NCI-H2107 (cell line): ENCODE data around the gene EPN2.

ENCODE experiments used
- DNase-seq: peaks from one replicate; lab custom pipeline; 2025; lab: John Stamatoyannopoulos, UW

EPN2 gene

GRCh38 chr17:19311421-19312215, 74.5 kb downstream of the EPN2 start:
- DNase-seq = no peak

DNA sequence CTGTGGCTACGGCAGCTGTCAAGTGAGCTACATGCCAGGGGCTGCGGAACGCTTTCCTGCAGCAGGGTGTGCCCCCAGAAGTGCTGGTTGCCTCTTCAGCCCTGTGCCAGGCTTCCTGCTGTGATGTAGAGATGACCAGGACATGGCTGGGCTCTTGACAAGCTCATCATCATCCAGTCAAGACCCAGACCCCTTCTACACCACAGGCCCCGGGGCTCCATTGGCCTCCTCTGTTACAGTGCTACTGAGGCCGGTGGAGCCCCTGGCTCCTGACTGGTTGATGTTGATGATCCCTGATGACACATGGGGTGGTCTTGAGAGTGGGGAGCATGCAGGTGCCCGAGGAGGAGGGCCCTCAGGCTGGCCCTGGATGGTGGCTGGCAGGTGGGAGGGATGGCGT, 75.2 kb downstream of the EPN2 start:
- no peak for DNase-seq

DNA sequence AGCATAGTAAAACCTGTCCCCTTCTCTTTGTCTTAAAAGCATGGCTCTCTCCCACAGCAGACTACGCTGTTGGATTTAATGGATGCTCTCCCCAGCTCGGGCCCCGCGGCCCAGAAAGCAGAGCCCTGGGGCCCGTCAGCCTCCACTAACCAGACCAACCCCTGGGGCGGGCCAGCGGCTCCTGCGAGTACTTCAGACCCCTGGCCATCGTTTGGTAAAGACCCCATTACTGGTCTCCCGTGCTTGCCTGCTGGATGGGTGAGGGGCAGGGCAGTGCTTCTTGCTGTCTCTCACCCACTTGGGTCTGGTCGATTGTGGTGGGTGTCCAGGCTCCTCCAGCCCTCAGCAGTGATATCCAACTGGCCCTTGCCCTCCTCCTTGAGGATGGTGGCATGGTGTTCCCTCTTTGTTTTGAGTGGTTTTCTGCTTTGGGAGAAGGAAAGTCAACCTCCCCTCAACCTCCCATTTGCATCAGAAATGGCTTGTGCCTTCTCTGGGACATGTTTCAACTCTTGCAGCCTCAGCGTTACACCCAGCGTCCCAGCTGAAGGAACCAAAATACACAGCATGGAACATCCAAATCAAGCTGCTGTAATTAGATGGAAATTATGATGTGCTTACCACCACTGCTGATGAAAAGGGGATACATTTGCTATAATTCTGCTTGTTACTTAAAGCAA, 76.0 kb downstream of the EPN2 start:
- no peak for DNase-seq

DNA sequence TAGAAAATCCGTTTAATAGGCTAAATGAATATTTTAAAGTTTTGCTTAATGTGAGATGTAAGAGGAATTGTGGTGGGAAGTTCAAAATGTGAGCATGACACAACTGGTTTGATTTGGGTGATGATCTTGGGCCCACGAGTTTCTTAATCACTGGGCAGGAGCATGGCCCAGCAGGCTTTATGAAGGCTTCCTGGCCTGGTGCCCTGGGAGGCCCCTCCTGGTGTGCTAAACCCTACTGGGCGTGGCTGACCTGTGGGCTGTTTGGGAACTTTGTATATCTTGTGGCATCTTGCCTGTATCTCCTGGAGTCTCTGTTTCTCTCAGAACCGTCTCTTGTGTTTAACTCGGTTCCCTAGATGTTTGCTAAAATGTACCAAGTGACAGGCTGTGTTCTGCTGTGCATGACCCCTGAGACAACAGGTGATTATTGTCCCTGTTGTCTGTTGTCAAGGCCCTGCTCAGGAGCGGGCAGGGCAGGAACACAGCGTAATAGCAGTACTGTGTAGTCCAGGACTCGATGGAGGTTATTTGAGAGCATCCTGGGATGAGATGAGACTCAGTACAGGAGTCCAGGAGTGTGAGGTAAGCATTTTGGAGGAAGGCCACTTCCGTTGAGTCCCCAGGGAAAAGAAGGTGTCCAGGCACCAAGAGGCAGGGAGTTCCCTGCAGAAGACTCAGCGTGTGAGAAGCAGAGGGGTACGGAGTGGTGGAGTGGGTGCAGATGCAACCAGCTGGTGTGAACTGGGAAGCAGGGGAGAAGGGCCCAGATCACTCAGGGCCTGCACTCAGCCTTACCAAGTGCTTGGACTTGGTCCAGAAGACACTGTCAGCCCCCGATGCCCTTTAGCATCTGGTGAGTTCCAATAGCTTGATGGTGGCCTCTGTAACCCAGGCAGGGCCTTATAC, 76.8 kb downstream of the EPN2 start:
- no peak for DNase-seq

- DNase-seq = no peak
Observed at GRCh38 chr17:19315104-19315503, 77.9 kb downstream of the EPN2 start.

GRCh38 chr17:19316761-19317358, 79.7 kb downstream of the EPN2 start:
- no peak for DNase-seq

- DNase-seq = no peak
Observed at GRCh38 chr17:19317359-19318095, 80.4 kb downstream of the EPN2 start.

GRCh38 chr17:19318611-19319010, 81.4 kb downstream of the EPN2 start:
- no peak for DNase-seq

GRCh38 chr17:19319771-19320505, 82.8 kb downstream of the EPN2 start:
- DNase-seq = no peak

DNA sequence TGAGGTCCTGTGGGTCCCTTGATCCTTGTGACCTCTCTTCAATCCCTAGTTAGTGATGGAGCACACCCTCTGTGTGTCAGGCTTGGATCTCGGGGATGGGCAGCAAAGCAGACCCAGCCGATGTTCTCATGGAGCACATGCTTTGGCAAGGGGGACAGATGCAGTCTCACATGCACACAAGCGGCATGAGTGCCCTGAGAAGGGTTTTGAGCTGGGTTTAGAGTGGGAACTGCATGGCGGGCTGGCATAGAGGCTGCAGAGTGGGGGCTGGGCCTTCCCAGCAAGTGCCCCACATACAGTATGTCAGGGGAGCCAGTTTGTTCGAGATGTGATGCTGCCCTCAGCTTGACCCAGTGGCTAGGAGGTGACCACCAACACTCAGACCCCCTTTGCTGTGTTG, 83.7 kb downstream of the EPN2 start:
- DNase-seq = no peak

GRCh38 chr17:19321481-19322128, 84.4 kb downstream of the EPN2 start:
- no peak for DNase-seq

DNA sequence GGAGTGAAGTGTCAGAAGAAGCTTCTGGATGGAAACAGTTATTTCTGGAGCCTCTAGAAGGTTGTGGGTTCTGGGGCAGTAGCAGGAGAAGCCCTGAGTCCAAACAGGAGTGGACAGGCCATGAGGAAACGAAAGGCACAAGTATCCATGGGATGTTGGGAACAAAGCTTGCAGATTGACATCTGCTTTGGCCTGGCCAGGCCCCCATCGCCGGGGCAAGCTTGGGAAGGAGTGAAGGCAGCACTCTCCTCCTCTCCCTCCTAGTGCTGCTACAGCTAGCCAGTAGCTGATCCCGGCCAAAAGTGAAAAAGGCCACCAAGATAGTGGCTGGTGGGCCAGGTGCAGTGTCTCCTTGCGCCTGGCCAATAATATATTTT, 85.0 kb downstream of the EPN2 start:
- DNase-seq = no peak

GRCh38 chr17:19322861-19323260, 85.7 kb downstream of the EPN2 start:
- DNase-seq = no peak

DNA sequence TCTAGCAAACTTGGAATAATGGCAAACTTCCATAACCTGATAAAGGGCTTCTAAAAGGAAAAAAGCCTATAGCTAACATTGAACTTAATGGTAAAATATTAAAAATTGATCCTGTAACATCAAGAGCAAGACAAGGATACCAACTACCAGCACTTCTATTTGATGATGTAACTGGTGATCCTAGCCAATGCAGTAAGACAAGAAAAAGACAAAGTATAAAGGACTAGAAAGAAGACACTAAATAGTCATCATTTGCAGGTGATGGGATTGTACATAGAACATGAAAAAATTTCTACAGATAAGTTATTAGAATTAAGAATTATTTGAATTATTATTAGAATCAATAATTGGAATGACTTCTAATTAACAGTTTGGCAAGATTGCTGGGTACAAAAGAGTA, 88.4 kb downstream of the EPN2 start:
- DNase-seq = no peak

DNA sequence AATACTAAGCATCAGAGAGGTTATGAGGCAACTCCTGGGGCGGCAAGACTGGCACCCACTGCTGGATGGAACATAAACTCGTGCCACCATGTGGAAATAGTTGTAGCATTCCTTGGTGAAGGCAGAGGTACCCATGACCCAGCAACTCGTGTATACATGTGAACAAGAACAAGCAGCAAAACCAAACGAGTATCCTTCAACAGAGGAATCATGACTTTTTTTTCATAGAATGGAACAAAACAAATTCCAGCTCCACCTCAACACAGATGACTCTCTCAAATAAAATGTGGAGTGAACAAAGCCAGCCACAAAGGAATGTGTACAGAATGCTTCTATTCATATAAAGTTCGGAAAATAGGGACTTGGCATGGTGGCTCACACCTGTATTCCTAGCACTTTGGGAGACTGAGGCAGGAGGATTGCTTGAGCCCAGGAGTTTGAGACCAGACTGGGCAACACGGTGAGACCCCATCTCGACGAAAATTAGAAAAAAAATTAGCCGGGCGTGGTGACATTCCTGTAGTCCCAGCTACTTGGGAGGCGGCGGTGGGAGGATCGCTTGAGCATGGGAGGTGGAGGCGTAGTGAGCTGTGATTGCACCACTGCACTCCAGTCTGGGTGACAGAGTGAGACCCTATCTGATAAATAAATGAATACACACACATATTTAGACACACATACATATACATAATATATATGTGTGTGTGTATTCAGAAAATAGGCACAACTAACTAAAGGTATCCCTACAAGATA, 90.0 kb downstream of the EPN2 start:
- DNase-seq = no peak

- DNase-seq = no peak
Observed at GRCh38 chr17:19328441-19329061, 91.4 kb downstream of the EPN2 start.

DNA sequence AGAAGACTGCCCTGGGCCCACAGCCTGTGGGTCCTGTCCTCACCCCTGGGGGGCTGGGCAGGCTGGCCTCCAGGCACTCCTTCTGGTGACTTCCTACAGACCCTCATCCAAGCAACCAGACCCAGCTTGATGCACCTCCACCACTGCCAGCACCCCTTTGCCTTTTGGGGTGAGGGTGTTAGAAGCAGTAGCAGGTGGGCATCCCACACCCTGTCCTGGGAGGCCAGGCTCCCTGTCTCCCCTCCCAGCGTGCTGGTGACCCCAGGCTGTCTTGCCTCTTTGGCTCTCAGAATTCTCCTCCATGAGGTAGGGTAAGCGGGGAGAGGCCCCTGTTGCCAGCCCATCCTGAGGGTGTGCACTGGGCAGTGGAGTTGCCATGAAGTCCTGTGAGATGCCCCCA, 92.0 kb downstream of the EPN2 start:
- no peak for DNase-seq

- DNase-seq = no peak
Observed at GRCh38 chr17:19329839-19330238, 92.7 kb downstream of the EPN2 start.

DNA sequence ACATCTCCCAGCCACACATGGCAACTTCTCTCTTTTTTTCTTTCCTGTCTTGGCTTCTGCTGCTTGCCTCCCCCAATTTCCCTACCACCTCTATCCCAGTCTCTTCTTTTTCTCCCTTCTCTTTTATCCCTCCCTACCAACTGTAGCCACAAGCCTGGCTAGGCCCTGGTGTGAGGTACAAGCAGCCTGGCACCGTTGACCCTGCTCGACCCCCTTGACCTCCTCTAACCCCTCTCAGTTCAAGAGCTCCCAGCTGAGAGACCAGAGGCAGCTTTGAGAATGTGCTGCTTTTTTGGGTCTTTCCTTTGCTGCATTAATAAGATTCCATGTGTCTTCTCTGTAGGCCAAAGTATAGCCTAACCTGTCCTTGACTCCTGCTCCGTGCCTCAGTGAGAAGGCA, 93.1 kb downstream of the EPN2 start:
- DNase-seq = no peak
